Fibroblast of pulmonary artery (primary cell): ENCODE data around the gene FUT2.

Source experiments
- DNase-seq: peaks from one replicate; pipeline ENCODE4 v3.0.0-alpha.2; 2010; ENCODE audit warnings: low read depth
- H3K4me3 ChIP-seq: replicated peaks from 2 replicates; pipeline ENCODE4 v1.5.1; 2011; ENCODE audit warnings: low read depth, mild to moderate bottlenecking, control low read depth, low read length, moderate library complexity
- CTCF ChIP-seq: IDR thresholded peaks from 2 replicates; pipeline ENCODE4 v1.5.1; 2011; ENCODE audit warnings: mild to moderate bottlenecking, control low read depth, low read length, inconsistent platforms; ENCODE audit errors: missing control alignments

Gene FUT2

GRCh38 chr19:48719263-48720171 lies 23.7 kb downstream of the FUT2 start, which contains the start of gene MAMSTR:
Gene MAMSTR, minus strand, starts transcription at chr19:48719725. Its CDS starts 694 bp downstream, at chr19:48719031.
- no peak for DNase-seq
- peak within 1 kb of the TSS; percentile 75 for H3K4me3 ChIP-seq
- TF ChIP-seq CTCF, result no peak

- TF ChIP-seq CTCF, result no peak
- peak overlapping the region; percentile 75 for H3K4me3 ChIP-seq
- no peak for DNase-seq
Observed at GRCh38 chr19:48720251-48720612, 24.5 kb downstream of the FUT2 start.

- TF ChIP-seq CTCF, result no peak
- H3K4me3 ChIP-seq, result peak overlapping the region; percentile 75
- DNase-seq, result peak; percentile 100
Observed at GRCh38 chr19:48720613-48721296, 25.0 kb downstream of the FUT2 start.

- no peak for DNase-seq
- TF ChIP-seq CTCF, result no peak
Observed at GRCh38 chr19:48722196-48722708, 26.5 kb downstream of the FUT2 start.

GRCh38 chr19:48724796-48725753 lies 29.3 kb downstream of the FUT2 start:
- H3K4me3 ChIP-seq, result no peak overlapping the region
- no peak for TF ChIP-seq CTCF
- DNase-seq, result peak; percentile 99

More at GRCh38 chr19:48722196-48722708, 26.5 kb downstream of the FUT2 start:
- H3K4me3 ChIP-seq, result no peak overlapping the region

- H3K4me3 ChIP-seq, result no peak overlapping the region
- TF ChIP-seq CTCF, result no peak
- DNase-seq, result peak; percentile 42
Observed at GRCh38 chr19:48726556-48726955, 30.8 kb downstream of the FUT2 start.
